ENCODE results near the gene CHIC1.
"Not testable (repeated sequence)": the region's sequence is repeated elsewhere in the genome, so short reads cannot be mapped to it uniquely, and the experiment has no call there.

The CHIC1 gene

DNA sequence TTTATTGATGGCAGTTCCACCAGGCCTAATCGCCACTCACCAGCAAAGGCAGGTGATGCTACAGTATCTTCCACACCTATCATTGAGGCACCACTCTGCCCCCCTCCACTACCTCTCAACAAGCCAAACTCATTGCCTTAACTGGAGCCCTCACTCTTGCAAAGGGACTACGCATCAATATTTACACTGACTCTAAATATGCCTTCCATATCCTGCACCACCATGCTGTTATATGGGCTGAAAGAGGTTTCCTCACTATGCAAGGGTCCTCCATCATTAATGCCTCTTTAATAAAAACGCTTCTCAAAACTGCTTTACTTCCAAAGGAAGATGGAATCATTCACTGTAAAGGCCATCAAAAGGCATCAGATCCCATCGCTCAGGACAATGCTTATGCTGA, 31.3 kb upstream of the CHIC1 start:
- H3K79me1 ChIP-seq (replicated peaks; ENCODE audit: low read length, poor library complexity, severe bottlenecking); H3K27ac ChIP-seq (ENCODE audit: low read length, poor library complexity, severe bottlenecking); H3K4ac ChIP-seq (ENCODE audit: low read depth in 1 of 2, low read length in 2 of 2); H2BK15ac ChIP-seq (ENCODE audit: low read depth, poor library complexity, severe bottlenecking); H3K4me2 ChIP-seq (ENCODE audit: low read length, poor library complexity, severe bottlenecking); H3K36me3 ChIP-seq (ENCODE audit: control insufficient read depth in 1 of 2, insufficient read depth in 2 of 2, low read depth in 1 of 2, low read length in 2 of 2); H3K9me3 ChIP-seq (ENCODE audit: control insufficient read depth, low read length); H3K9ac ChIP-seq (ENCODE audit: low read length); H3K14ac ChIP-seq (ENCODE audit: low read length in 2 of 2); H3K18ac ChIP-seq (ENCODE audit: low read depth in 1 of 2, low read length in 2 of 2); H3K4me3 ChIP-seq (ENCODE audit: insufficient read depth in 1 of 2, low read depth in 1 of 2, low read length in 2 of 2); H3K4me1 ChIP-seq (ENCODE audit: control insufficient read depth, insufficient read depth, low read depth, low read length); H3K27me3 ChIP-seq (ENCODE audit: control insufficient read depth in 1 of 2, insufficient read depth in 1 of 2, low read length in 2 of 2); H2AFZ ChIP-seq (ENCODE audit: low read depth, low read length); H4K8ac ChIP-seq (ENCODE audit: low read length); H2BK12ac ChIP-seq (ENCODE audit: low read length in 2 of 2); DNase-seq; H3K23ac ChIP-seq (ENCODE audit: low read length in 2 of 2); H4K91ac ChIP-seq (ENCODE audit: low read length); H2BK120ac ChIP-seq (ENCODE audit: low read depth, low read length); H2BK5ac ChIP-seq (ENCODE audit: low read depth, low read length, poor library complexity, severe bottlenecking); H2AK5ac ChIP-seq (ENCODE audit: low read length, severe bottlenecking): not testable (repeated sequence)
- 81% methylated on average over 4 of the region's 4 CpGs for WGBS

DNA sequence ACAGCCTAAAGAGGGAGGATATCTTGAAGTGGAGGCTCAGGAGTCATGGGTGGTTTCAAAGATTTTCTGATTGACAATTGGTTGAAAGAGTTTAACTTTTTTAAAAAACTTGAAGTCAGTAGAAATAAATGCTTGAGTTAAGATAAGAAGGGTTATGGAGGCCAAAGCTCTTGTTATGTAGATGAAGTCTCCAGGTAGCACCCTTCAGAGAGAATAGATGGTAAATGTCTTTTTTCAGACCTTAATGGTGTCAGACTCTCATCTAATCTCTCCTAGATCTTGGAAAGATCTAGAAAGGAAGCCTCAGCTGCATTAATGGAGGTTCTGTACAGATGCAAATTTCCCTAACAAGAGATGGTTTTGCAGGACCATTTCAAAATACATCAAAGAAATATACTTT, 6.8 kb upstream of the CHIC1 start:
- Histone ChIP-seq H3K23ac (ENCODE audit: low read length in 2 of 2) (no peak overlapping the region), H3K27me3 (ENCODE audit: control insufficient read depth in 1 of 2, insufficient read depth in 1 of 2, low read length in 2 of 2) (peaks cover 0 to 3% of the 10 kb centered on the region in 2 experiments), H2AK5ac (ENCODE audit: low read length, severe bottlenecking) (no peak overlapping the region), H2BK5ac (ENCODE audit: low read depth, low read length, poor library complexity, severe bottlenecking) (no peak overlapping the region), H3K36me3 (ENCODE audit: control insufficient read depth in 1 of 2, insufficient read depth in 2 of 2, low read depth in 1 of 2, low read length in 2 of 2) (no peaks in the 10 kb centered on the region), H3K18ac (ENCODE audit: low read depth in 1 of 2, low read length in 2 of 2) (no peak overlapping the region), H3K27ac (ENCODE audit: low read length, poor library complexity, severe bottlenecking) (no peak overlapping the region), H3K4ac (ENCODE audit: low read depth in 1 of 2, low read length in 2 of 2) (no peak overlapping the region), H3K9ac (ENCODE audit: low read length) (no peak overlapping the region), H4K91ac (ENCODE audit: low read length) (no peak overlapping the region), H2BK12ac (ENCODE audit: low read length in 2 of 2) (no peak overlapping the region), H3K79me1 (replicated peaks; ENCODE audit: low read length, poor library complexity, severe bottlenecking) (no peaks in the 10 kb centered on the region), H3K9me3 (ENCODE audit: control insufficient read depth, low read length) (peaks cover 4% of the 10 kb centered on the region), H3K4me2 (ENCODE audit: low read length, poor library complexity, severe bottlenecking) (no peak overlapping the region), H4K8ac (ENCODE audit: low read length) (no peak overlapping the region), H3K4me3 (ENCODE audit: insufficient read depth in 1 of 2, low read depth in 1 of 2, low read length in 2 of 2) (no peak overlapping the region), H3K14ac (ENCODE audit: low read length in 2 of 2) (no peak overlapping the region), H2AFZ (ENCODE audit: low read depth, low read length) (no peak overlapping the region), H3K4me1 (ENCODE audit: control insufficient read depth, insufficient read depth, low read depth, low read length) (no peaks in the 10 kb centered on the region), H2BK15ac (ENCODE audit: low read depth, poor library complexity, severe bottlenecking) (no peak overlapping the region), H2BK120ac (ENCODE audit: low read depth, low read length) (no peak overlapping the region)
- no peak for DNase-seq

DNA sequence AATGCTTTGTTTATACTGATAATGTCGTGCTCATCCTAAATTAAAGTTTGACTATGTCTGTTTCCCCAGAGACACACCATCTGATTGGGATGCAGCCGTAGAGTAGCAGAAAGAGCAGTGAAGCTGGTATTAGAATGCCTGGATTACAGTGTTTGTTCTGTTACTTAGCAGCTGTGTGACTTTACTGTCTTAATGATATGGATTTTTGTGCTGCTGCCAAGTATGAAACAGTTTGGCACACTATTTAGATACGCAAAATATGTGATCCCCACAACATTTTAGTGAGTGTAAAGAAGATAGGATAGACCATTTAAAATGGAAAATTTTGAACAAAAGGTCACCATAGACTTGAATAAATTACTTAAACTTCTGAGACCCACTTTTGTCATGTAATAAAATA, 1.2 kb upstream of the CHIC1 start:
- Histone ChIP-seq H2AFZ (ENCODE audit: low read depth, low read length) (no peak overlapping the region), H3K4me2 (ENCODE audit: low read length, poor library complexity, severe bottlenecking) (no peak overlapping the region), H3K18ac (ENCODE audit: low read depth in 1 of 2, low read length in 2 of 2) (no peak overlapping the region), H3K27ac (ENCODE audit: low read length, poor library complexity, severe bottlenecking) (no peak overlapping the region), H2BK120ac (ENCODE audit: low read depth, low read length) (no peak overlapping the region), H3K27me3 (ENCODE audit: control insufficient read depth in 1 of 2, insufficient read depth in 1 of 2, low read length in 2 of 2) (no peaks in the 10 kb centered on the region), H3K79me1 (replicated peaks; ENCODE audit: low read length, poor library complexity, severe bottlenecking) (no peaks in the 10 kb centered on the region), H3K36me3 (ENCODE audit: control insufficient read depth in 1 of 2, insufficient read depth in 2 of 2, low read depth in 1 of 2, low read length in 2 of 2) (no peaks in the 10 kb centered on the region), H4K8ac (ENCODE audit: low read length) (no peak overlapping the region), H3K4ac (ENCODE audit: low read depth in 1 of 2, low read length in 2 of 2) (no peak overlapping the region), H3K4me1 (ENCODE audit: control insufficient read depth, insufficient read depth, low read depth, low read length) (no peaks in the 10 kb centered on the region), H4K91ac (ENCODE audit: low read length) (no peak overlapping the region), H3K14ac (ENCODE audit: low read length in 2 of 2) (no peak overlapping the region), H3K4me3 (ENCODE audit: insufficient read depth in 1 of 2, low read depth in 1 of 2, low read length in 2 of 2) (peak overlapping the region in 1 of 2 experiments; percentile 83), H2AK5ac (ENCODE audit: low read length, severe bottlenecking) (no peak overlapping the region), H3K23ac (ENCODE audit: low read length in 2 of 2) (no peak overlapping the region), H3K9me3 (ENCODE audit: control insufficient read depth, low read length) (no peaks in the 10 kb centered on the region), H2BK12ac (ENCODE audit: low read length in 2 of 2) (no peak overlapping the region), H2BK5ac (ENCODE audit: low read depth, low read length, poor library complexity, severe bottlenecking) (no peak overlapping the region), H3K9ac (ENCODE audit: low read length) (peak overlapping the region; percentile 97), H2BK15ac (ENCODE audit: low read depth, poor library complexity, severe bottlenecking) (no peak overlapping the region)
- WGBS, result 79% methylated on average over 2 of the region's 3 CpGs
- DNase-seq, result no peak

- H3K27ac ChIP-seq (ENCODE audit: low read length, poor library complexity, severe bottlenecking), result no peak overlapping the region
- no peak overlapping the region for H2BK12ac ChIP-seq (ENCODE audit: low read length in 2 of 2)
- H4K91ac ChIP-seq (ENCODE audit: low read length), result no peak overlapping the region
- no peak overlapping the region for H3K14ac ChIP-seq (ENCODE audit: low read length in 2 of 2)
- peak overlapping the region; percentile 22 for H3K4me2 ChIP-seq (ENCODE audit: low read length, poor library complexity, severe bottlenecking)
- H3K18ac ChIP-seq (ENCODE audit: low read depth in 1 of 2, low read length in 2 of 2), result no peak overlapping the region
- no peak overlapping the region for H2AFZ ChIP-seq (ENCODE audit: low read depth, low read length)
- H3K23ac ChIP-seq (ENCODE audit: low read length in 2 of 2), result no peak overlapping the region
- no peak overlapping the region for H2BK5ac ChIP-seq (ENCODE audit: low read depth, low read length, poor library complexity, severe bottlenecking)
- H3K27me3 ChIP-seq (ENCODE audit: control insufficient read depth in 1 of 2, insufficient read depth in 1 of 2, low read length in 2 of 2), result no peaks in the 10 kb centered on the region
- H3K4me3 ChIP-seq (ENCODE audit: insufficient read depth in 1 of 2, low read depth in 1 of 2, low read length in 2 of 2), result peak overlapping the region in 1 of 2 experiments; percentile 83
- H2BK120ac ChIP-seq (ENCODE audit: low read depth, low read length), result no peak overlapping the region
- no peaks in the 10 kb centered on the region for H3K36me3 ChIP-seq (ENCODE audit: control insufficient read depth in 1 of 2, insufficient read depth in 2 of 2, low read depth in 1 of 2, low read length in 2 of 2)
- WGBS, result no CpG with 5 or more reads among the region's 3 CpGs
- no peak overlapping the region for H2BK15ac ChIP-seq (ENCODE audit: low read depth, poor library complexity, severe bottlenecking)
- no peak overlapping the region for H3K4ac ChIP-seq (ENCODE audit: low read depth in 1 of 2, low read length in 2 of 2)
- no peak overlapping the region for H4K8ac ChIP-seq (ENCODE audit: low read length)
- no peaks in the 10 kb centered on the region for H3K9me3 ChIP-seq (ENCODE audit: control insufficient read depth, low read length)
- H3K9ac ChIP-seq (ENCODE audit: low read length), result peak overlapping the region; percentile 97
- no peak overlapping the region for H2AK5ac ChIP-seq (ENCODE audit: low read length, severe bottlenecking)
- DNase-seq, result no peak
- no peaks in the 10 kb centered on the region for H3K79me1 ChIP-seq (replicated peaks; ENCODE audit: low read length, poor library complexity, severe bottlenecking)
- no peaks in the 10 kb centered on the region for H3K4me1 ChIP-seq (ENCODE audit: control insufficient read depth, insufficient read depth, low read depth, low read length)
Observed at GRCh38 chrX:73562458-73562857, 539 bp upstream of the CHIC1 start.
